Activated CD4-positive, alpha-beta T cell treated with anti-CD3 and anti-CD28 coated beads, Interleukin-2, Interleukin-4, amounts not matched to agents 100 ng/mL and 50 ng/mL, durations not matched to agents 16 hours and 8 hours (primary cell): ENCODE data around the gene UBR2.
A peak's percentile ranks its signal among the peaks of the same experiment; 100 is the strongest.

ENCODE experiments used
- DNase-seq: peaks from one replicate; pipeline ENCODE4 v3.0.0-alpha.2; 2020; ENCODE audit warnings: low spot score

The UBR2 gene

DNA sequence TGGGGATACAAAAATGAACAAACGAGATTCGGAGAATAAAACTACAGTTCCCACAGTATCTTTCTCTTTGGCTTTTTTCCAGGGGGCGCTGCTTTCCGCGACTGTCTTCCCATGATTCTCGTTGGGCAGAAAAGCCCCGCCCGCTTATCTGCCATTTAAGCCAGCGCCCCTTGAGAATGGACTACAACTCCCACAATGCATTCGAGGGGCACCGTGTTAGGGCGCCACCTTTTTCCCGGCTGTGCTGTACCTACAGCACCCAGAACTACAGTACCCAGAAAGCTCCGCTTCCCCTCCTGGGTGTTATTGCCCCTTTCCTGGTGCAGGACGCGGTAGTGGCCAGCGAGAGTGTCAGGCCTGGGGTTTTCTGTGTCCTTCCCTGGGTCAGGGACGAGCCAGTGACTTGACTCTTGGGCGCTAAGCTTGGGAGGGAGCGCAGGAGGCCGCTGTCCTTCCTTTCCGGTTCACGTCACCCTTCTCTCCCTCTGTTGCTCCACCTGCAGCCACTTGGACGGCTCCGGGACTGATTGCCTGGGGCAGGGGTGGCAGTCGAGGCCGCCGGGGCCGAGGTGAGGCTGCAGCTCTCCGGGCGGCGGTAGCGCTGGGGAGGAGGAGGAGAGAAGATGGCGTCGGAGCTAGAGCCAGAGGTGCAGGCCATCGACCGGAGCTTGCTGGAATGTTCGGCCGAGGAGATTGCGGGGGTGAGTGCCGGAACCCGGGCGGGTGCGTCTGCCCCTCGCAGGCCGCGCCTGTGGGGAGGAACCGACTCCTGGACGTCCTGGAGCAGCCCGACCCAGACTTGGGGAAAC, at the start of gene UBR2:
Gene UBR2, plus strand, starts transcription at position 333 of the 809 bp plus-strand sequence. Its CDS starts 291 bp downstream, at position 624.
- peak; percentile 98 for DNase-seq

- DNase-seq, result no peak
Observed at GRCh38 chr6:42514745-42515144, 49.1 kb upstream of the UBR2 start.

GRCh38 chr6:42519779-42520178, 44.0 kb upstream of the UBR2 start:
- no peak for DNase-seq

DNA sequence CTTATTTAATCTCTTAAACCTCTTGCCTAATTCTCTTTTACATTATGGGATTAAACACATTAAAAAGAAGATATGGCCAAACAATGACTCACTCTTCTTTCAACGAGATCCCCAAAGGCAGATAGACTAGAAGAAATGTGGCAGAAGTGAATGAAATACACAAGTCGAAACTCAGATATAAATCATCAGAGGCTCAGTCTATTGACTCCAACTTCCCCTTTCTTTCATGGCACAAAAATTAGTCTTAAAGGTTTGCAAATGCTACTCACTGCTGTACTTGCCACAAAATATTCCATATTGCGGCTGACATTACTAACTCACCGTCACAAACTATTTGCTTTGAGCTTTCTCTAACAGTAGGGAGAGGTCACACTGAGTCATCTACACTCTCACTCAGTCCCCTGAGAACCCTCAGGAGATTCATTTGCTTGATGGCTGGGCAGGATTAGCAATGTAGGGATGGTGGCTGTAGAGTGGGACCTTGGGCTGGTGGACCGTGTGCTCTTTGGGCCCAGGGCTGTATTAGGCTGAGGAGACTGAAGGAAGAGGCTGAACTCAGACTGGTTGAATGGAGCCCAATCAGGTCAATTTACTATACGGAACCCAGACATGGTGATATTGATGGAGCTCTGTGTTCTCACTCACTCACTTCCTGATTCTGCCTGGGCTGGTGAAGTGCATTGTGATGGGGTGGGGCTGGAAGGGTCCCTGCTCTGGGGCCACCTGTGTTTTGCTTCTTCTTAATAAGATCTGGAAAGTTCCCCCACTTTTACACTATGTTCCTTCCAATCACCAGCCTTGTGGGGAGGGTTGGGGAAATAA, 42.8 kb upstream of the UBR2 start:
- peak; percentile 82 for DNase-seq

DNA sequence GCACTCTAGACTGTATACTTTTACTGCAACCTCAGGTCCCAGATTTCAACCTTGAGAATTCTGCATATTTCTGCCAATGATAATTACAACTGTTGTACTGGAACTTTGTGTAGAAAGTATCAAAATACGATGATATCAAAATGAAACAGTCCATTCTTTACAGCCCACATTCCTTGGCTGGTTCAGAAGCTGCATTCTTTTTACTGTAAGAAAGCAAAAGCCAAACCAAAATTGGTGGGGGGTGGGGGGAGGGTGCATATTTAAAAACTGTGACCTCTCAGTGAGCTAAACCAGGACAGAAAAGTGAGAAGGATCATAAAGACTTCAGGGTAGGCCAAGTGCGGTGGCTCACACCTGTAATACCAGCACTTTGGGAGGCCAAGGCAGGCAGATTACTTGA, 41.8 kb upstream of the UBR2 start:
- DNase-seq, result no peak

DNA sequence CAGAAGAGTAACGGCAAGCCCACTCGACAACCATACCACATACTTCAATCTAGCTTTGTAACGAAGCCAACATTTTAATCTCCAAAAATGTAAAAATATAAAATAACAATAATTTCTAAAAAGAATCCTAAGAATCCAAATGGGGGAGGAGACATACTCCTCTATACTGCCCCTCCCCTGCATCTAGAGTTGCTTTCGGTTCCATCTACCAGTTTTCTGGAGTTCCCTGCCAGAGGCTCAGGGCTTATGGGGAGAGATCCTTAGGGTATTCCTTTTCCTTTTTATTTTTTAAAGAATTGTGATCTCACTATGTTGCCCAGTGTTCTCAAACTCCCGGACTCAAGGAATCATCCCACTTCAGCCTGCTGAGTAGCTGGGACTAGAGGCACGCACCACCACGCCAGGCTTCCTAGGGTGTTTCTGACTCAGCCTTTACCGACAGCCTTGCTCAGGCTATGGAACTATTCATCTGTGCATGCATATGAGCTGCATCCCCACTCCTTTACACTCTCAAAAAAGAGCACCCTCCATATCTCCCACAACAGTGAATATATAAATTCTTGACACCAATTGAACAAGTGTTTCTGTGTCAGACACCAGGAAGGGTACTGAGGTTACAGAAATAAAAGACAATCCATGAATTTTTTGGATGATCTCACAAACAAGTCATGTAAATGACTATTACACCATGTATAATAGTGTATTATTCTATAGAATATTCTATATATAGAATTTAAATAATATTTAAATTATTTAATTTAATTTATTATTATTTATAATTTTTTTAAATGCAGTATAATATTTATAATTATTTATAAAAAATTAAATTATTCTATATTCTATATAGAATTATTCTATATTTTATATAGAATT, 40.7 kb upstream of the UBR2 start:
- no peak for DNase-seq

DNA sequence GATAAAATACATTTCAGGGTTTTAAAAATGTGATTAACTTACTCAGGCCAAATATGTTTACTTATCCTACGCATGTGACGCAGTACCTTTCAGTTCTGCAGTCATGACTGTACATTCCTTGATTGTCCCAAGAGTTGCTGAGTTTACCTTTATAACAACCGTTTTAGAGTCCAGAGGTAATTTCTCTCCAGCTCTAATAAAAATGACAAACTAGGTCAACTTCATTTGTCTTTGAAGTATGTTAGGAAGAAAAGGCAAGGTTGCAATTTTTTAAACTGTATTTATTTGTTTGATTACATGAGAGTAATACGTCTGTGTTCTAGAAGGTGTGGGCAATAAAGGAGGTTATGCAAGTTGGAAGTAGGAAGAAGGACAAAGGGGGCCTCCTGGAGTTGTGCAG, 38.6 kb upstream of the UBR2 start:
- no peak for DNase-seq

- DNase-seq, result no peak
Observed at GRCh38 chr6:42526616-42527015, 37.2 kb upstream of the UBR2 start.

DNA sequence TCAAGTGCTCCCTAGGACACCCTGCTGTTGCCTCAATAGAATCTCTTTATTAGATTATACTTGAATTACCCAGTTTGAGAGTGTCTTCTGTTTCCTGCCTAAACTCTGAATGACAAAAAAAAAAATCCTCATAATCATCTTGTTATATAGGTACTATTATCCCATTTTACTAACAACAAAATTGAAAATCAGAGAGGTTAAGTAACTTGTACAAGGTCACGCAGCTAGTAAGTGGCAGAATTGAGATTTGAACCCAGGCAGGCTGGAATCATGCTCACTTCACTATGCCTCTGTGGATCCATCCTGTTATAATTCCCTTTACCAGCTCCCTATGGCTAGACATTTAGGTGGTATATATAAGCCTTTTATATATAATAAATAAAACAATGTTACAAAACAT, 36.6 kb upstream of the UBR2 start:
- no peak for DNase-seq

GRCh38 chr6:42530296-42530695, 33.5 kb upstream of the UBR2 start:
- DNase-seq, result no peak

DNA sequence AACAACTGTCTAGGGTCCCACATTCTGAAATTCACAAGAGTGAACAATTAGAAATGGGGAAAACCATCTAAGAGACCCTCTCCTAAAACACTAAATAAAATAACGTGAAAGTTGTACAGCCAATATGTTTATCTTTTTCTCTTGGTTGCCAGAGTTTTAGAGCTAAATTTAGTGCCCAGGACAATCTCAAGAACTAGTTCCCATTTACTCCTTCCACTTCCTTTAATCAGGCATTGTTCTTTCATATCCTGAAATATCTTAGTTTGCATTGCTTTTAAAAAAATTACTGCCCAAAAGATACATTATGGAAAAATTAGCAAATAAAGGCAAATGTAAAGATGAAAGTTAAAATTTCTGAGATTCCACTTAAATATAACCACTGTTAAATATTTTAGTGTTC, 33.1 kb upstream of the UBR2 start:
- DNase-seq, result no peak

GRCh38 chr6:42532038-42532669, 31.7 kb upstream of the UBR2 start:
- DNase-seq, result peak; percentile 68

DNA sequence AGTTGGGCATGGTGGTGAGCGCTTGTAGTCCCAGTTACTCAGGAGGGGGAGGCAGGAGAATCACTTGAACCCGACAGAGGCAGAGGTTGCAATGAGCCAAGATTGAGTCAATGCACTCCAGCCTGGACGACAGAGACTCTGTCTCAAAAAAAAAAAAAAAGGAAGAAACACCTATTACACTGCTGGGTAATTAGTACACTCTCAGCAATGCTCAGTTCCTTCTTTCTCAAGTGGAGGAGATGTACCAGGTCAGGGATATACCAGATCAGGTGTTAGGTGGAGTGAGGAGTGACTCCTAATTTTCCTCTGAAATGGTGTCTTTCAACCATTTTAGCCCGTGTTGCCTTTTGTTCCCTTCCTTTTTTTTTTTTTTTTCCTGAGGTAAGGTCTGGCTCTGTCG, 30.0 kb upstream of the UBR2 start:
- DNase-seq, result no peak

GRCh38 chr6:42537536-42537935, 26.3 kb upstream of the UBR2 start:
- no peak for DNase-seq

DNA sequence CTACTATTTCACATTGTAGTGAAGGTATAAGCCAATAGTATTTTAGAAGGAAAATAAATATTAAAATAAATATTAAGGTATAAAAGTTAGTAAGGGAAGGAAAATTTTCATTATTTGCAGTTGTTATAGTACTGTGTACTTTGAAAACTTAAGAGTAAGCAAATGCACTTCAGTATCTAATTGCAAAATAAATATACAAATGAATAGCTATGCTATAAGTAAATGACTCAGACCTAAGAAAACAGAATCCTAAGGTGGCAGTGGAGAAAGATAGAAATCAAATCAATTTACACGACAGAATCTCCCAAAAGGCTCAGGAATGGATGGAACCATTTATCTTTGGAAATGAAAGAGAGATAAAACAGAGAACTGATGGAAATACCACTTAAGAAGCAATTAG, 24.7 kb upstream of the UBR2 start:
- no peak for DNase-seq

DNA sequence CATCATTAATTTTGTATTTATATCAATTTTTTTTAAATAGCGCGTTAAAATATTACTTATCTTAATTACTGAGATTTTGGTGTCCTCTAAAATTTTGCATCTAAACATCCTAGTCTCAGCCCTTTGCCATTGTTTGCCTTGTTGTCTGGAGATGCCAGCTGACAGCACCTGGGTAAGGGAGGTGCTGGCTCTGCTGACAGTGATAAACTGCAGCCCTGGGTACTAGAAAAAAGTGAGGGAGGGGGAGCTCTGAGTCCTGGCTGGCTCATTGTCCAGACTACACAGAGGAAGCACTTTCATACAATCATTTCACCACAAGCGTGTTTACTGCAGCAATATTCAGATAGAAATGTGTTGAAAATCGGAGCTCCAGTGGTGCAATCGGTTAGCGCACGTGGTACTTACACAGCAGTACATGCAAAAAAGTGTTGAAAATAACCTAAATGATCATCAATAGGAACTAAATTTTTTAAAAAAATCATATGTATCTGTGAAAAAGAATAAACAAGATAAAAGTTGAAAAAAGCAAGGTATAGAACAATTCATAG, 18.5 kb upstream of the UBR2 start:
- no peak for DNase-seq

- peak; percentile 92 for DNase-seq
Observed at GRCh38 chr6:42547407-42548329, 16.2 kb upstream of the UBR2 start.

DNA sequence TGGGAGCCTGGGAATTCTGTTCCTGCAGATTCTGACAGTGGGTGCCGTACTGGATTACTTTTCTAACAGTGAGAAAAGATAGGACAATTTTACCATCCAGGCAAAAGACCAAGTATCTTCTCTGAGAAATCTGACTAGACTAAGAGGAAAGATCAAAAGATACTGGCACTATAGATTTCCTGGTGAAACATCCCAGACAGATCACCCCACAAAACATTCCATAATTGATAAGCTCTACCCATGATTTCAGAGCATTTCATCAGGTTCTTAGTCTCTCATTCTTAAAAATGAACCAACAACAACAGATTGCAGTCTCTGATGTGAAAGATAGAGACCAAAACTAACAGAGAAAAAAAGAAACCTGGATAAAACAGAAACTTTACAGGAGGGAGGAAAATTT, 13.6 kb upstream of the UBR2 start:
- no peak for DNase-seq

DNA sequence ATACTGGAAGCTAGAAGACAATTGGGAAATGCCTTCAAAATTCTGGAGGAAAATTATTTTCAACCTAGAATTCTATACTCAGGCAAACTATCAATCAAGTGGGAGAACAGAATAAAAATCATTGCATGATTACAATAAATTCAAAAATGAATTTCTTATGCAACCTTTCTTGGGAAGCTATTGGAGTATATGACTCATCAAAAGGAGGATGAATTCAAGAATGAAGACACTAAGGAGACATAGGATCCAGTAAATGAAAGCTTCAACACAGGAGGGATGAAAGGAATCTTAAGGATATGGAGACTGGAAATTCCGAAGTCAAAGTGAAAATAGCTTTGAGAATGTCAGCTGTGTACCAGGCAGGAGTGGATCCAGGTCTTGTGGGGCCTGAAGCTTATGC, 12.6 kb upstream of the UBR2 start:
- DNase-seq, result no peak

DNA sequence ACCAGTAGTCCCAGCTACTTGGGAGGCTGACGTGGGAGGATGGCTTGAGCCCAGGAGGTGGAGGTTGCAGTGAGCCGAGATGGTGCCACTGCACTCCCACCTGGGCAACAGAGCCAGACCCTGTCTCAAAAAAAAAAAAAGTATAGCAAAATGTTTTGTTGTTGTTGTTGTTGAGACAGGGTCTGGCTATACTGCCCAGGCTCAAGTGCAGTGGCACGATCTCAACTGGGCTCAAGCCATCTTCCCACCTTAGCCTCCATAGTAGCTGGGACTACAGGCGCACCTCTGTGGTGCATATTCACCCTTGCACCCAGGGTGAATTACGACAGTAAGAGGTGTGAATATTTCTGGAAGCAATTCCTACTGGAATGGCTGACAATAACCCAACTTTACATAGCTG, 11.4 kb upstream of the UBR2 start:
- DNase-seq, result no peak
